Measurements from ENCODE around the gene SLC6A3.

The SLC6A3 gene

DNA sequence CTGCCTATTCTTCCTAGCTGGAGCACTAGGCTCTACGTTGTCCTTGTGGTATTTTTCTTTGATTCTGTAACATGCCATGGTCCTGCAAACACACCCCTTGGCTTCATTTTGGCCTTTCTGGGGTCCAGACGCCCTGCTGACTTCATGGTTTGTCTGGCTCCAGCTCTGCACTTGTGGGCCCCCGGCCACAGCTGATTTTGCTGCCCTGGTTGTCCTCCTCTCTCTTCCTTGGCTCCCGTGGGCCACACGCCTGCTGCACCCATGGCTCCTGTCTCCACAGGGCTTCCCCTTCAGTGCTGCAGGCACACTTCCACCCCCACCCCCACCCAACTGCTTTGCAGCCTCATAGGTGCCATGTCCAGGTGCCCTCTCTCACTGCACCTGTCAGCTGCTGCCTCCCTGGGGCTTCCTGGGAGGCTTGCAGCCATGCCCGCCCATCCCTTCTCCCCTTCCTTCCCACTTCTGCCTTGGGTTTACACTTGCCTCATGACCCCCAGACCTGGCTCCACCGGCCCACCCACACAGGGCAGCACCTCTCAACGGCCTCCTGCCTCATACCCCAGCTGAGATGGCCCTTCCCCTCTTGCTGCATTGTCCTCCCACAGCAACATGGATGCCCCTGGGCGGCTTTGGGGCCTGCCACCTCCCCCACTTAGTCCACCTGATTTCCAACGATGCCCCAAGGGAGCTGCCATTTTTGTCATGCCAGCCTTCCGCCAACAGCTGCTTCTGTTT, 25.6 kb downstream of the SLC6A3 start:
- no peak for DNase-seq

DNA sequence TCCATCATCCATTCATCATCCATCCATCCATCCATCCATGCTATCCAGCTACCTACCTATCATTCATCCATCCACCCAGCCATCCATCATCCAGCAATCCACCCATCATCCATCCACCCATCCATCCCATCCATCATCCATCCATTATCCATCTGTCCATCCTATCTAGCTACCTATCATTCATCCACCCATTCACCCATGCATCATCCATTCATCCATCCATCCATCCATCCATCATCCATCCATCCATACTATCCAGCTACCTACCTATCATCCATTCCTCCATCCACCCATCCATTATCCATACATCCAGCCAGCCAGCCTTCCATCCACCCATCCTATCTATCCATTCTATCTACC, 26.3 kb downstream of the SLC6A3 start:
- no peak for DNase-seq

DNA sequence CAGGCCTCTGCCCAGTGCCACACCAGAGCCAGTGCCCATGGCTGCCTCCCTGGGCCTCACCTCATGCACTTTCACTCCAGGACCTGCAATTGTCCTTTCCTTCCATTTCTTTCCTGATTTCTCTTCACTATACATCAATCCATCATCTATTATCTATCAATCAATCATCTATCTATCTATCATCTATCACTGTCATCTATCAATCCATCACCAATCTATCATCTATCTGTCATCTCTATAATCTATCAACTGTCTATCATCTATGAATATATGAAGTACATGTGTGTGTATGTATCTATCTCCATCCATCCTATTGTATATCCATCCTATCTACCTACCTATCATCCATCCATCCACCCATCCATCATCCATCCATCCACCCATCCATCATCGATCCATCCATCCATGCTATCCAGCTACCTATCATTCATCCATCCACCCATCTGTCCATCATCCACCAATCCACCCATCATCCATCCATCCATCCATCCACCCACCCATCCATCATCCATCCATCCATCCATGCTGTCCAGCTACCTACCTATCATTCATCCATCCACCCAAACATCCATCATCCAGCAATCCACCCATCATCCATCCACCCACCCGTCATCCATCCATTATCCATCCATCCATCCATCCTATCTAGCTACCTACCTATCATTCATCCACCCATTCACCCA, 26.9 kb downstream of the SLC6A3 start:
- no peak for DNase-seq

DNA sequence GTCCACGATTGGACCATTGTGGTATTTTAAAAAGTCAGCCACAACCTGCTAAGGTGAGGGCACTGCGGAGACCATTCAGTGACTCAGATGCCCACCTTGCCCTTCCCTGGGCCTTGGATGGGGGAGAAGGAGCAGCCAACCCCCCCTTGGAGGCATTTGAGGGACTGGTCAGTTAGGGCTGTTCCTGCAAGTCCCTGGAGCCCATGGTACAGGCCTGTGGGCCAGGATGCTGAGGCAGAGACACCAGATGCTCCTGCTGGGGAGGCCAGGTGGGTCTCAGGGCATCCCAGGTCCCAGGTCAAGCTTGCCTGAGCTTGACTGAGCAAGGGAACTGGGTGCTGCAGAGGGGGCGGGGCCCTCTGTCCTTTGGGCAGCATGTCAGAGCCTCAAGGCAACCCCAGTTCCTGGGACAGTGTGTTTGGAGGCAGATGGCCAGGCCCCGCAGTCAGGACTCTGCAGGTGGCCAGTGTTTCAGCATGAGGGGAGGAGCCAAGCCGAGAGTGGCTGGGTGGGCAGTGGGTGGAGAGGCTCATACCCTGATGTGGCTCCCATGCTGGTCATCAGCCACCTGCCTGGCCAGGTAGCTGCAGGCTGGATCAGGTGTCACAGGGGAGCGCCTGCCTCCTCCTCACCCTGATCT, 27.5 kb downstream of the SLC6A3 start:
- no peak for DNase-seq

DNA sequence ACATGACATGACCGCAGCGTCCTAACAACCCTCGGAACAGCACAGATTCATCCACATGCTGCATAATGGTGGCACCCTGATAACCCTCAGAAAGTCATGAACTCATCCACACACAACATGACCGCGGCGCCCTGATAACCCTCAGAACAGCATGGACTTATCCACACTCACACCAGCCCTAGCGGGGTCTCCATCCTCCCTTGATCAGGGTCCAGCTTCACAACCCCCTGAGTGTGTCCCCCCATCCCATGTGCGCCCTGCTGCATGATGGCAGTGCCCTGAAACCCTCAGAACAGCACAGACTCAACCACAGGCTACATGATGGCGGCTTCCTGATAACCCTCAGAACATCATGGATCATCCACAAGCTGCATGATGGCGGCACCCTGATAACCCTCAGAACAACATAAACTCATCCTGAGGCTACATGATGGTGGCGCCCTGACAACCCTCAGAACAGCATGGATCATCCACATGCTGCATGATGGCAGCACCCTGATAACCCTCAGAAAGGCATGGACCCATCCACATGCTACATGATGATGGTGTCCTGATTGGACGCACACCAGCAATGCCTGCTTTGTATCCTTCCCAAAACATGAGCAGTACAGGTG, 28.3 kb downstream of the SLC6A3 start:
- no peak for DNase-seq

GRCh38 chr5:1415626-1416360, 29.4 kb downstream of the SLC6A3 start:
- no peak for DNase-seq

GRCh38 chr5:1415059-1415425, 30.2 kb downstream of the SLC6A3 start:
- DNase-seq, result no peak

- no peak for DNase-seq
Observed at GRCh38 chr5:1414311-1415058, 30.8 kb downstream of the SLC6A3 start.

DNA sequence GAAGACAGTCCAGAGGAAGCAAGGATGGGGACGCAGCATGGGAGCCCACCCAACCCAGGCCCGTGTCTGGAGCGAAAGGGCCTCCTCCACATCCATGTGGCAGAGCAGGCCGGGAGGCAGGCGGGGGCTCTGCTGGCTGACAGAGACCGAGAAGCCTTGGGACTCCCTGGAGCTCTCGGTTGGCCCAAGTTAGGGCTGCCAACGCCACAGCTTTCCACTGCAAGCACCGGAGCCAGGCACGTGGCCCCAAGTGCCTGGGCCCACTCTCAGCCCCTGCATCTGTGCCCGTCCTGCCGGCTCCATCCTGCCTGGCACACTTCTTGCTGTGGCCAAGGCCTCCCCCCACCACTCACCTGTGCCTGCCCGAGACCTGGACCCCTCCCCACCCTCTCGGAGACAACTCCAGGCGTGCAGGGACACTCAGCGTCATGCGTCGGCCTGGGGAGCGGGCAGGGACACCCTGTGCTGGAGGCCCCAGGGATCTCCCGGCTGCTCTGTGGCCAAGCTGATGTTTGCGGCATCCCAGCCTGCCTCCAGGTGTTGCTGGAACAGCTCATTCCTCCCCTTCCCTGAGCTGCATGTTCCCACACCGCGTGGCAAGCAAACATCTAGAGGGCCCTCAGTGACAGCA, 31.5 kb downstream of the SLC6A3 start:
- no peak for DNase-seq

GRCh38 chr5:1413211-1413610, 32.0 kb downstream of the SLC6A3 start:
- no peak for DNase-seq

GRCh38 chr5:1412621-1413020, 32.6 kb downstream of the SLC6A3 start:
- no peak for DNase-seq

DNA sequence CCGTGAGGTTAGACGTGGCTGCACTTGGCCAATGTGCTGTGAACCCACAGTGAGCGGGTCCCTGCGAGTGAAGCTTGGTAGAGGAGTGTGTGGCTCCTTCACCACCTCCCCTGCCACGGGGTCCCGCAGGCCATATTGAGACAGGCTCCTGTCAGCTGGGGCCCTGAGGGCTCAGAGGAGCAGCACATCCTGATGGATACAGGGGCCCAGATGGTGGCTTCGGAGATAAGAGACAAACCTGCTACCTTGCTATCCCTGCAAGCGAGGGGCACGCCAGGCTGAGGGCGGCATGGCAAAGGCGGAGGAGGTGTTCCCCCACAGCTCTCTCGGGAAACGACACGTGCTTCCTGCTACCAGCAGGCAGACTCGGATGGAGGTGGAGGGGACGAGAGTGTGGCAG, 33.1 kb downstream of the SLC6A3 start:
- no peak for DNase-seq

GRCh38 chr5:1411099-1411498, 34.1 kb downstream of the SLC6A3 start:
- no peak for DNase-seq

- no peak for DNase-seq
Observed at GRCh38 chr5:1410156-1411014, 34.9 kb downstream of the SLC6A3 start.

DNA sequence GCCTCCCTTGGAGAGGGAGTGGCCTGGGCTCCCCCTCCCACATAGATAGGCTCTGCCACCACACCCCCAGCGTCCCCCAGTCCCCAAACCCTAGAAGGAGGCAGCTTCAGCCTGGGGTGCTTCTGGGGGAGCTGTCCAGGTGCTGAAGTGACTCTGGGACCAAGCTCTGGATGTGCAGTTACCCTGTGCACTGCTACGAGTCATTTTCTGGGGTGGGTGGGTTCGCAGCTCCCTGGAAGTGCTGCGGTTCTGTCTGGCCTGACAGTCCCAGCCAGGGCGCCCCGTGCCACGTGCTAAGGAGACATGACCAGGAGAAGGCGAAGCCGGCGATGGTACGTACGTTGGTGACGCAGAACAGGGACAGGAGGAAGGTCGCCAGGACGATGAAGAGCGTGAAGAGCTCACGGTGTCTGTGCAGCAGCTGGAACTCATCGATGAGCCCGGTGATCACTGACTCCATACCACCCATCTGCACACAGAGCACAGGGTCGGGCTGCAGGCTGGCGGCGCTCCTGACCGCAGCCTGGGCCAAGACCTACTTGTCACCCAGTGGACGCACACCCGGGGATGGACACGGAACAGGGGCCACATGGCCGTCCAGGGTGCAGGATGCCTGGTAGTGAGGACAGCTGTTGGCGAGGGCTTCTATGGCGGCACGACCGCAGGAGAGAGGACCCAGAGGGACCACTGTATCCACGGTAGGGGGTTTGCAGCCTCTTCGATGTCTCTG, 35.7 kb downstream of the SLC6A3 start:
- DNase-seq, result no peak

- DNase-seq, result no peak
Observed at GRCh38 chr5:1406681-1407640, 38.3 kb downstream of the SLC6A3 start.

DNA sequence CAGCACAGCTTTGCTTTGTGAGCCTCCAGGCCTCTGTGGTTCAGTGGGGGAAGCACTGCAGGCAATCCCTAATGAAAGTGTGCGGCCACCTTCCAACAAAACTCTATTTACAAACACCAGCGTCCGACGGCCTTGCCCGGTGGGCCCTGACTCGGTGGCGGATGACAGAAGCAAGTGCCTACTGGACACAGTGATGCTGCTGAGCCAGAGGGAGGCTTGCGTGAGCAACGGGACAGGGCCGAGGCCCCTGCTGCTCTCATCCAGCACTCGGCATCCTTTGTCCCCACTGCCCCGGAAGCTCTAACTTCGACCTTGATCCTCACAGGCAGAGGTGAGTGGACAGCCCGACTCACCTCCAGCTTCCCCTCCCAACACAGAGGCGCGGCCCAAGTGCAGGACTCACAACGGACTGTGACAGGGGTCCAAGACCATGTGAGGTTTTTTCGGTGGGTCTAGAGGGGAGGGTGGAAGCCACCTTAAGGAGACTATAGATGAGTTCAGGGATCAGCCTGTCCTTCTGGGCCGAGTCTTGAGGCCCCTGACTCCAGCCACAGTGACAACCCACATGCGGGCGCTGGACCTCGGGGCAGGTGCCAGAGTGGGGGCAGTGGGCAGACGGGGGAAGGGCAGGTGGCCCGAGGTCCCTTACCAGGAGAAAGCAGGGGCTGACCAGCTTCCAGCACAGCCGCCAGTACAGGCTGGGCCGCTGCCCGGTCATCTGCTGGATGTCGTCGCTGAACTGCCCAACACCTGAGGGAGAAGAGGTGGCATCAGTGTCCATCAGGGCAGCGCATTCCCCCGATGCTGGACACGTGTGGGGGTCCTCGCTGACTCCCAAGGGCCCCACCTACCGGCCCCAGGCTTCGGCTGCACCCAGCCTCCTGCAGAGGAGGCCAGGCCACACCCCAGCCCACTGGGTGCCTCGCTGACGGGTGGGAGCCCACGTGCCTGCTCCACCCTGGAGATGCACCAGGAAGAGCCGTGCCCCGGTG, 39.4 kb downstream of the SLC6A3 start:
- no peak for DNase-seq

DNA sequence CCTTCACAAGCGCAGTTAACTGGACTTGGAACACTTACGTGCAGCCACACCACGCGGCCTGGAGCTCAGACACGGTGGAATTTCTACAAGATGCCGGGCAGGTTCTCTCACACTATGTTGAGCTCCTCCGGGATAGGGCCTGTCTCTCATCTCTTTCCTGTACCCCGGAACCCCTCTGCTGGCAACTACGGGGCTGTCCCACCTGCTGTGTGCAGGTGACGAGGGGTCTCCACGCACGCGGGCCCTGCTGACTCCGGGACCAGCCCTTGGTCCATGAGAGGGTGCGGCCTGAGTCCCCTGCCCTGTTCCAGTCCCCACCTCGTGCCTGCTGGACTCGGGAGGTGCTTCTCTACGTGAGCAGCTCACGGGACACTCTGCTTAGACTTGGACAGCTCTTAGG, 40.1 kb downstream of the SLC6A3 start:
- no peak for DNase-seq
